Measurements from ENCODE around the gene ARNT2. TPM values are rescaled to one million over a fixed set of nuclear protein-coding genes. Genes with fewer than 3 reads are reported as not detected.
"Not testable (repeated sequence)": the region's sequence is repeated elsewhere in the genome, so short reads cannot be mapped to it uniquely, and the experiment has no call there.

The ARNT2 gene
- total RNA-seq, 1 experiment from 2014 or later = 7.4 TPM

GRCh38 chr15:80507638-80508316 is 103.6 kb downstream of the ARNT2 start:
- no peak overlapping the region for H3K4me3 ChIP-seq
- DNase-seq = peak; percentile 68
- no peaks in the 10 kb centered on the region for H3K27me3 ChIP-seq
- H3K36me3 ChIP-seq = peaks cover 16% of the 10 kb centered on the region
- no peaks in the 10 kb centered on the region; the same call in 1 of the 2 replicates for H3K9me3 ChIP-seq

GRCh38 chr15:80508783-80509182 is 104.6 kb downstream of the ARNT2 start:
- Histone ChIP-seq H3K36me3 (peaks cover 16% of the 10 kb centered on the region), H3K9me3 (no peaks in the 10 kb centered on the region; the same call in 1 of the 2 replicates), H3K4me3 (no peak overlapping the region), H3K27me3 (no peaks in the 10 kb centered on the region)
- no peak for DNase-seq

GRCh38 chr15:80509800-80510199 is 105.6 kb downstream of the ARNT2 start:
- DNase-seq = no peak
- Histone ChIP-seq H3K36me3 (peaks cover 23% of the 10 kb centered on the region), H3K4me3 (no peak overlapping the region), H3K9me3 (no peaks in the 10 kb centered on the region; the same call in 1 of the 2 replicates), H3K27me3 (no peaks in the 10 kb centered on the region)

- not testable (repeated sequence) for H3K27me3 ChIP-seq, H3K9me3 ChIP-seq, DNase-seq, H3K4me3 ChIP-seq
- peaks cover 29% of the 10 kb centered on the region for H3K36me3 ChIP-seq
Measured at GRCh38 chr15:80510985-80511384, 106.8 kb downstream of the ARNT2 start.

GRCh38 chr15:80512726-80513660 is 108.8 kb downstream of the ARNT2 start:
- H3K9me3 ChIP-seq = peaks cover 14% of the 10 kb centered on the region; the same call in 1 of the 2 replicates
- H3K36me3 ChIP-seq = peaks cover 32% of the 10 kb centered on the region
- no peak overlapping the region for H3K4me3 ChIP-seq
- DNase-seq = peak; percentile 61
- H3K27me3 ChIP-seq = no peaks in the 10 kb centered on the region

GRCh38 chr15:80514071-80514780 is 110.0 kb downstream of the ARNT2 start:
- Histone ChIP-seq H3K36me3 (peaks cover 22% of the 10 kb centered on the region), H3K4me3 (no peak overlapping the region), H3K27me3 (no peaks in the 10 kb centered on the region), H3K9me3 (peaks cover 16% of the 10 kb centered on the region; the same call in 1 of the 2 replicates)
- DNase-seq = no peak

- no peak for DNase-seq
- H3K27me3 ChIP-seq = no peaks in the 10 kb centered on the region
- H3K36me3 ChIP-seq = peaks cover 18% of the 10 kb centered on the region
- peaks cover 16% of the 10 kb centered on the region; the same call in 1 of the 2 replicates for H3K9me3 ChIP-seq
- H3K4me3 ChIP-seq = no peak overlapping the region
Measured at GRCh38 chr15:80517290-80517689, 113.1 kb downstream of the ARNT2 start.

GRCh38 chr15:80518522-80518921 is 114.3 kb downstream of the ARNT2 start:
- peaks cover 18% of the 10 kb centered on the region for H3K36me3 ChIP-seq
- peaks cover 16% of the 10 kb centered on the region; the same call in 1 of the 2 replicates for H3K9me3 ChIP-seq
- no peaks in the 10 kb centered on the region for H3K27me3 ChIP-seq
- no peak overlapping the region for H3K4me3 ChIP-seq
- no peak for DNase-seq

GRCh38 chr15:80523746-80524145 is 119.6 kb downstream of the ARNT2 start:
- Histone ChIP-seq H3K4me3 (no peak overlapping the region), H3K9me3 (no peaks in the 10 kb centered on the region), H3K27me3 (no peaks in the 10 kb centered on the region), H3K36me3 (no peaks in the 10 kb centered on the region)
- DNase-seq = no peak

GRCh38 chr15:80525853-80526252 is 121.7 kb downstream of the ARNT2 start:
- no peak for DNase-seq
- no peak overlapping the region for H3K4me3 ChIP-seq
- H3K27me3 ChIP-seq = no peaks in the 10 kb centered on the region
- H3K9me3 ChIP-seq = no peaks in the 10 kb centered on the region
- H3K36me3 ChIP-seq = no peaks in the 10 kb centered on the region; the same call in 1 of the 2 replicates

GRCh38 chr15:80526556-80527340 is 122.6 kb downstream of the ARNT2 start:
- no peaks in the 10 kb centered on the region for H3K27me3 ChIP-seq
- no peaks in the 10 kb centered on the region; the same call in 1 of the 2 replicates for H3K36me3 ChIP-seq
- no peaks in the 10 kb centered on the region for H3K9me3 ChIP-seq
- DNase-seq = no peak
- no peak overlapping the region for H3K4me3 ChIP-seq

- DNase-seq = no peak
- no peaks in the 10 kb centered on the region for H3K27me3 ChIP-seq
- no peaks in the 10 kb centered on the region; the same call in 1 of the 2 replicates for H3K36me3 ChIP-seq
- no peak overlapping the region for H3K4me3 ChIP-seq
- H3K9me3 ChIP-seq = no peaks in the 10 kb centered on the region; the same call in 1 of the 2 replicates
Measured at GRCh38 chr15:80527406-80527805, 123.2 kb downstream of the ARNT2 start.

GRCh38 chr15:80527961-80528360 is 123.8 kb downstream of the ARNT2 start:
- Histone ChIP-seq H3K4me3 (no peak overlapping the region), H3K9me3 (no peaks in the 10 kb centered on the region; the same call in 1 of the 2 replicates), H3K36me3 (no peaks in the 10 kb centered on the region; the same call in 1 of the 2 replicates), H3K27me3 (no peaks in the 10 kb centered on the region)
- no peak for DNase-seq

- Histone ChIP-seq H3K9me3 (peaks cover 7% of the 10 kb centered on the region), H3K27me3 (no peaks in the 10 kb centered on the region), H3K36me3 (peaks cover 3% of the 10 kb centered on the region), H3K4me3 (no peak overlapping the region)
- DNase-seq = no peak
Measured at GRCh38 chr15:80530737-80531365, 126.7 kb downstream of the ARNT2 start.

GRCh38 chr15:80531388-80531787 is 127.2 kb downstream of the ARNT2 start:
- no peak for DNase-seq
- no peaks in the 10 kb centered on the region for H3K27me3 ChIP-seq

More at GRCh38 chr15:80531388-80531787, 127.2 kb downstream of the ARNT2 start:
- Histone ChIP-seq H3K9me3 (peaks cover 7% of the 10 kb centered on the region), H3K4me3 (no peak overlapping the region), H3K36me3 (peaks cover 3% of the 10 kb centered on the region)
